Astrocyte of the cerebellum (primary cell): Measurements from ENCODE around the gene CDK5.

Experiments
- DNase-seq: peaks from one replicate; pipeline ENCODE4 v3.0.0-alpha.2; 2011; ENCODE audit warnings: low read depth
- H3K4me3 ChIP-seq: 2 replicates; pipeline ENCODE4 v1.5.1; 2011; ENCODE audit warnings: mild to moderate bottlenecking, low read depth, low read length, moderate library complexity
- CTCF ChIP-seq: IDR thresholded peaks from 2 replicates; pipeline ENCODE4 v1.5.1; 2012; ENCODE audit warnings: low read length, low read depth, moderate library complexity, mild to moderate bottlenecking; ENCODE audit errors: missing control alignments
- in situ Hi-C: cut with HindIII; loops from 2 replicates; pipeline ENCODE4 v1.10.0; 2017; ENCODE audit warnings: low sequenced_read_pairs

The CDK5 gene

DNA sequence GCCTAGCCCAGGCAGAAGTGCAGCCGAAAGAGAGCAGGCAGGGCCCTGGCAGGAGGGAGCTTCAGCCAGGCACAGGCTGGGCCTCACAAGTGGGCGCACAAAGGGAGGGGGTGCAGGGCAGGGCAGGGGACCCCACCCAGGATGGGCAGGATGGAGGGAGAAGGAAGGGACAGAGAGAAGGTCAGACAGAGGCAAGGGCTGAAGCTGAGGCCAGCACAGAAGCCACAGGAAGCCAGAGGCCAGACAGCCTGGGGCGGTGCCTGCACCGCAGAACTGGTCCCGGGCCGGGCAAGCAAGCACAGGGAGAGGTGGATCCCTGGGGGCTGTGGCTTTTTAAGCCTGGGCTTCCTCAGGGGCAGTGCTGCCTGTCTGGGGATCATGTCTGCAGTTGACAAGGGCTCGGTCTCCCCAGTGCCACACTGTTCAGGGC, 50.2 kb downstream of the CDK5 start:
- DNase-seq: no peak
- in situ Hi-C loops: no loop called here
- TF ChIP-seq CTCF: no peak
- no peak overlapping the region for H3K4me3 ChIP-seq

GRCh38 chr7:151006590-151007300, 51.0 kb downstream of the CDK5 start:
- in situ Hi-C loops: no loop called here
- H3K4me3 ChIP-seq: no peak overlapping the region
- TF ChIP-seq CTCF: no peak
- no peak for DNase-seq

- in situ Hi-C loops: no loop called here
- TF ChIP-seq CTCF: no peak
- DNase-seq: no peak
- no peak overlapping the region for H3K4me3 ChIP-seq
These were observed 52.1 kb downstream of the CDK5 start for GRCh38 chr7:151005566-151005965.
